ENCODE measurements around the gene GALT. TPM values are rescaled to one million over a fixed set of nuclear protein-coding genes. Genes with fewer than 3 reads are reported as not detected.

GALT gene
- total RNA-seq, 1 donor from 2014 or later = 34.4 TPM

- Histone ChIP-seq H3K36me3 (ENCODE audit: control insufficient read depth, insufficient read depth, low read length) (no peaks in the 10 kb centered on the region), H3K27me3 (ENCODE audit: control insufficient read depth, insufficient read depth, low read length) (no peaks in the 10 kb centered on the region), H3K4me3 (ENCODE audit: low read depth, low read length) (no peak overlapping the region)
- no peak for DNase-seq (ENCODE audit: low read depth)
- no peak for TF ChIP-seq CTCF (IDR thresholded peaks at IDR 0.05; ENCODE audit: insufficient read depth, low read length, poor library complexity, severe bottlenecking)
Observed at GRCh38 chr9:34644766-34645314, 1.6 kb upstream of the GALT start.

GRCh38 chr9:34647084-34647403 lies 569 bp downstream of the GALT start:
- no peak for DNase-seq (ENCODE audit: low read depth)
- TF ChIP-seq CTCF (IDR thresholded peaks at IDR 0.05; ENCODE audit: insufficient read depth, low read length, poor library complexity, severe bottlenecking) = no peak
- no peaks in the 10 kb centered on the region for H3K36me3 ChIP-seq (ENCODE audit: control insufficient read depth, insufficient read depth, low read length)
- H3K4me3 ChIP-seq (ENCODE audit: low read depth, low read length) = peak overlapping the region; percentile 61
- H3K27me3 ChIP-seq (ENCODE audit: control insufficient read depth, insufficient read depth, low read length) = no peaks in the 10 kb centered on the region

GRCh38 chr9:34647651-34648050 lies 1.2 kb downstream of the GALT start:
- TF ChIP-seq CTCF (IDR thresholded peaks at IDR 0.05; ENCODE audit: insufficient read depth, low read length, poor library complexity, severe bottlenecking) = no peak
- no peaks in the 10 kb centered on the region for H3K36me3 ChIP-seq (ENCODE audit: control insufficient read depth, insufficient read depth, low read length)
- no peaks in the 10 kb centered on the region for H3K27me3 ChIP-seq (ENCODE audit: control insufficient read depth, insufficient read depth, low read length)
- peak overlapping the region; percentile 61 for H3K4me3 ChIP-seq (ENCODE audit: low read depth, low read length)
- DNase-seq (ENCODE audit: low read depth) = no peak

- no peak for DNase-seq (ENCODE audit: low read depth)
- no peak for TF ChIP-seq CTCF (IDR thresholded peaks at IDR 0.05; ENCODE audit: insufficient read depth, low read length, poor library complexity, severe bottlenecking)
- H3K27me3 ChIP-seq (ENCODE audit: control insufficient read depth, insufficient read depth, low read length) = no peaks in the 10 kb centered on the region
- no peak overlapping the region for H3K4me3 ChIP-seq (ENCODE audit: low read depth, low read length)
- no peaks in the 10 kb centered on the region for H3K36me3 ChIP-seq (ENCODE audit: control insufficient read depth, insufficient read depth, low read length)
Observed at GRCh38 chr9:34648673-34649072, 2.2 kb downstream of the GALT start.

- no peak for DNase-seq (ENCODE audit: low read depth)
Observed at GRCh38 chr9:34650816-34651215, 4.3 kb downstream of the GALT start.

More at GRCh38 chr9:34650816-34651215, 4.3 kb downstream of the GALT start:
- no peaks in the 10 kb centered on the region for H3K27me3 ChIP-seq (ENCODE audit: control insufficient read depth, insufficient read depth, low read length)
- no peaks in the 10 kb centered on the region for H3K36me3 ChIP-seq (ENCODE audit: control insufficient read depth, insufficient read depth, low read length)
- no peak for TF ChIP-seq CTCF (IDR thresholded peaks at IDR 0.05; ENCODE audit: insufficient read depth, low read length, poor library complexity, severe bottlenecking)
- H3K4me3 ChIP-seq (ENCODE audit: low read depth, low read length) = no peak overlapping the region

All from kidney epithelial cell (primary cell).